Inflammatory macrophage treated with lipopolysaccharide for 4 hours (primary cell): ENCODE measurements around the gene TMEM223.
A peak's percentile ranks its signal among the peaks of the same experiment; 100 is the strongest.
"Not testable (repeated sequence)": the region's sequence is repeated elsewhere in the genome, so short reads cannot be mapped to it uniquely, and the experiment has no call there.

ENCODE experiments used
- DNase-seq: peaks from one replicate; pipeline ENCODE4 v3.0.0-alpha.2; 2020

The TMEM223 gene

GRCh38 chr11:62799486-62799885 is 7.7 kb upstream of the TMEM223 start:
- DNase-seq = no peak

- no peak for DNase-seq
These were observed 4.5 kb upstream of the TMEM223 start for GRCh38 chr11:62796281-62796680.

- DNase-seq = no peak
These were observed 2.5 kb upstream of the TMEM223 start for GRCh38 chr11:62794201-62794775.

GRCh38 chr11:62792202-62792575 is 383 bp upstream of the TMEM223 start:
- DNase-seq = no peak

- no peak for DNase-seq
These were observed 2.2 kb downstream of the TMEM223 start for GRCh38 chr11:62789576-62789975.

- no peak for DNase-seq
These were observed 2.8 kb downstream of the TMEM223 start for GRCh38 chr11:62788991-62789390.

GRCh38 chr11:62787005-62787759 is 4.6 kb downstream of the TMEM223 start, which contains the start of gene TMEM179B:
TSS of gene TMEM179B (plus strand) at chr11:62787402. CDS start at chr11:62787432, 30 bp downstream.
- peak; percentile 100 for DNase-seq

- peak; percentile 87 for DNase-seq
These were observed 5.3 kb downstream of the TMEM223 start for GRCh38 chr11:62786318-62787004.

GRCh38 chr11:62782753-62783152 is 9.1 kb downstream of the TMEM223 start:
- no peak for DNase-seq

- no peak for DNase-seq
These were observed 13.4 kb downstream of the TMEM223 start for GRCh38 chr11:62778441-62778840.

- DNase-seq = peak; percentile 22
These were observed 14.4 kb downstream of the TMEM223 start for GRCh38 chr11:62777389-62777788.

- DNase-seq = no peak
These were observed 16.2 kb downstream of the TMEM223 start for GRCh38 chr11:62775646-62776045.

GRCh38 chr11:62774407-62774806 is 17.4 kb downstream of the TMEM223 start:
- no peak for DNase-seq

GRCh38 chr11:62771144-62772021 is 20.4 kb downstream of the TMEM223 start, which contains the start of gene TAF6L:
TSS of gene TAF6L (plus strand) at chr11:62771396. CDS start at chr11:62775784, 4,388 bp downstream.
- DNase-seq = peak; percentile 97

- no peak for DNase-seq
These were observed 21.0 kb downstream of the TMEM223 start for GRCh38 chr11:62770778-62771143.

- not testable (repeated sequence) for DNase-seq
These were observed 31.0 kb downstream of the TMEM223 start for GRCh38 chr11:62760867-62761227.

GRCh38 chr11:62757846-62758788 is 33.7 kb downstream of the TMEM223 start:
- no peak for DNase-seq

GRCh38 chr11:62755086-62755615 is 36.7 kb downstream of the TMEM223 start:
- DNase-seq = no peak

GRCh38 chr11:62753736-62754603 is 37.8 kb downstream of the TMEM223 start, which contains the start of gene ZBTB3:
TSS of gene ZBTB3 (minus strand) at chr11:62754160. CDS start at chr11:62753664, 496 bp downstream.
- DNase-seq = peak; percentile 99
